GM18867 (cell line): Measurements from ENCODE around the gene TOP3B.

ENCODE experiments used
- ATAC-seq: cut with Tn5 transposase; IDR thresholded peaks from one replicate; pipeline ENCODE4 v1.9.1; 2021; ENCODE audit warnings: mild to moderate bottlenecking, moderate library complexity; ENCODE audit not compliant: unreplicated experiment

TOP3B gene

DNA sequence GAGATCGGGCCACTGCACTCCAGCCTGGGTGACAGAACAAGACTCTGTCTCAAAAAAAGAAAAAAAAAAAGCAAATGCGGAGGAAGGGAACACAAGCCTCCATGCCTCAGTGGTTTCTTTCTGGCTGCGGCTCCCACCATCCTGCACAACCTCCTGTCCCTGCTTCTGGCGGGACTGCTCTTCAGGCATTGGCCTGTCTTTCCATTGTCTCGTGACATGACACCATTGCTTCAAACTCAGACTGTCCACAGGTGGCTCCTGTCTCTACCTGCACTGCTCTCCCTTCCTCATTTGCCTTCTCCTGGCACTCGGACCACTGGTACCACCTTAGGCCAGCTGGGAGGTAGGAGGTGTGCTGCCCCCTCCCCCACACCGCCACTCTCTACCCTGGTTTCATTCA, 19.3 kb downstream of the TOP3B start:
- no peak for ATAC-seq

DNA sequence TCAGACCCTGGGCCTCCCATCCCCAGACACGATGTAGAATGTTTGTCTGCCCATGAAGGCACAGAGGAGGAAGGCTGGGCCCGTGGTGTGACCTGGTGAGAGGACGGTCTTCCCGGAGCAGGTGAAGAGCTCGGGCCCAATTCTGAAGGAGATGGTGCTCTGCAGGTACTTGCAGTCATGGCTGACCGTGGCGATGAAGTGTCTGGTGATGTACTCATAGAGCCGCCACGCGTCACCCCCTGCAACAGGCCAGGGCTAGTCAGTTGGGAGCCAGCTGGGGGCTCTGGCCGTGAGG, 20.0 kb downstream of the TOP3B start:
- no peak for ATAC-seq

DNA sequence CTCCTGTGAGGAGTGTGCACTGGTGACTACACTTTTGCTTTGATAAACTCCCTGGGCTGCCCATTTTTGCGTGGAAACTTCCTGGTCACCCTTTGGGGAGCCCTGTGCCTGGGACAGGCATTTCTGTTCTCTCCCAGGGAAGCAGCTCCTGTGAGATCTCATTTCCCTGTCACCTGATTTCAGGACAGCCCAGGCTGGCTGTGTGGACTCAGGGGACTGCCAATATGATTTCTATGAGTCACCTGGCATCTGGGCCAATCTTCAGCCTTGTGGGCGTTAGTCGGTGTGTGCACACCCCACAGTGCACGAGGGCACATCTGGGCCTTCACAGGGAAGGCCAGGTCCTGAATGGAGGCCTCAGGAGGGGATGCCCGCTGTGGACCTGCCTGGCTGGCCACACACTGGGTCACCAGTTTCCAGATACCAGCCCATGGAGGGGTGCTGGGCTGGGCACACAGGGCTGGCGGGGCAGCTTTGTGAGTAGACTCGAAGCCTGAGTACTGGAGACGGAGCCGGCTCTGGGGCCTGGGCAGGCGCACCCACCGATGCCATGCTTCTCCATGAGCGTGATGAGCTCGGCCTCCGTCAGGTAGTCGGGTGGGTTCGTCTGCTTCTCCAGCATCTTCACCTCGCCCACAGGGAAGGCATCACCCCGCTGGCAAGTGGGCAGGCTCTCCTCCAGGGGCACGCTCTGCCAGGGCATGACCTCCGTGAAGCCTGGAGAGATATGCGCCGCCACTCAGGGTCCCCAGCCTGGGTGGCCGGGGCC, 20.5 kb downstream of the TOP3B start:
- no peak for ATAC-seq

DNA sequence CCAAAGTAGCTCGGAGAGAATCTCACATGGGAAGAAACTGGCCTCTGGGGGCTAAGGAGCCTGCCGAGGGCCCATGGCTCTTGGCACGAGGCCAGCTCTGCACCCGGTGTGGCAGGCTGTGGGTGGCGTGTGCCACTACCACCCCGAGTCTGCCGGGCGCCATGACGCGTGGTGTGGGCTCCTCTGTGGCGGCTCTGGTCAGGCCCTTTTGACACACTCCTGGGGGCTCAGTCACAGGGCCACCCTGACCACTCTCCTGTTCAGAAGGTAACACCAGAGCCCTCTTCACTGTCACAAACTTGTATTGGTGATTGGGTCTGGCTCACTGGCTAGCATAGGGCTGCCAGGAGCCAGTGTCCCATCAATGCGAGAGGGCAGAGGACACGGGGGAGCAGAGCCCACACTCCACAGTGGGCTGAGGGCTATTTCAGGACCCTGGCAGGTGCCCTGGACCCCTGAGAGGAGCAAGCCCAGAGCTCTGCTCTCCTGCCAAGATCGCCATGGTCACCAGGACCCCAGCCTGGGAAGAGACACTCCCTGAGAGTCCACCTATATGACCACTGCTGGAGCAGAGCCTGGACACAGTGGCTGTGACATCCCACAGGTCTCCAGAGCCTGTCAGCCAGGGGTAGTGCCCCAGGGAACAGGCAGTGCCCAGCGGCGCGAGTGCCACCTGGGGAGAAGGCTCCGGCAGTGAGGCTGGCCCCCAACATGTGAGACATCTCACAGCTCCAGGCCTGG, 21.3 kb downstream of the TOP3B start:
- ATAC-seq = no peak

DNA sequence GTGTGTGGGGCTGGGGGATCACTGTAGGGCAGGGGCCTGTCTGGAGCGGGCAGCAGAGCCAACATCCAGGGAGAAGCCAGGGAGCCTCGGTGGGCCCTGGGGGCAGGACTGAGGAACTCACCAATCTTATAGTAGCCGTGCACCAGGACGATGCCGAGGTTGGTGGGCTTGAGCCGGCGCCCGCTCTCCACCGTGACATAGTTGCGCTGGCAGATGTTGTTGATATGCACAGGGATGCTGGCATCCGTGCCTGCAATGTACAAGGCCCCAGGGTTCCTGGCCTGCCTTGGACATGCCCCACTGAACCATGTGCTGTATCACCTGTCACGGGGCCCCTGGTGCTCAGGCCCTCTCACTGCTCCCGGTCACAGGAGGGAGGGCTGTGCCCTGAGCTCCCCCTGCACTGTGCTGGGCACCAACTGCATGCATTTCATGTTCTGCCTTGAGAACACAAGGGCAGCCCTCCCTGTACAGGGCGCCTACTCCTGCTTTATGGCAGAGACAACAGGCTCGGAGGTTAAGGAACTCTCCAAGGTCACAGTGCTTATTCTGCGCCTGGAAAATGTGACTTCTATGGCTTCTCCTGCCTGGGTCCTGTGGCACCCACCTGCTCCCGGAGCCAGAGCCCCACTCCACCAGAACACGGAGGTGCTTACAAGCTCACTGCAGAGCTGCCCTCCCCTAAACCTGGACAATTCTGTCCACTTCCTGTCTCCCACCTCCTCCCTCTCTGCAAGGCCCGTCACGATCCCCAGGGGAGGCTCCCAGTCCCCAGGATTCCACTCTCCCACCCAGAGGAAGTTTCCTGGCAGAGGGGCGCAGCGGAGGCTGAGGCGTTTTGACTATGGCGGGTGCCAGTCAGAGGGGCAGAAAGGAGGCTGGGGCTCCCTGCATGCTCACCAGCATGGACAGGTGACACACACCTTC, 22.1 kb downstream of the TOP3B start:
- ATAC-seq = no peak

DNA sequence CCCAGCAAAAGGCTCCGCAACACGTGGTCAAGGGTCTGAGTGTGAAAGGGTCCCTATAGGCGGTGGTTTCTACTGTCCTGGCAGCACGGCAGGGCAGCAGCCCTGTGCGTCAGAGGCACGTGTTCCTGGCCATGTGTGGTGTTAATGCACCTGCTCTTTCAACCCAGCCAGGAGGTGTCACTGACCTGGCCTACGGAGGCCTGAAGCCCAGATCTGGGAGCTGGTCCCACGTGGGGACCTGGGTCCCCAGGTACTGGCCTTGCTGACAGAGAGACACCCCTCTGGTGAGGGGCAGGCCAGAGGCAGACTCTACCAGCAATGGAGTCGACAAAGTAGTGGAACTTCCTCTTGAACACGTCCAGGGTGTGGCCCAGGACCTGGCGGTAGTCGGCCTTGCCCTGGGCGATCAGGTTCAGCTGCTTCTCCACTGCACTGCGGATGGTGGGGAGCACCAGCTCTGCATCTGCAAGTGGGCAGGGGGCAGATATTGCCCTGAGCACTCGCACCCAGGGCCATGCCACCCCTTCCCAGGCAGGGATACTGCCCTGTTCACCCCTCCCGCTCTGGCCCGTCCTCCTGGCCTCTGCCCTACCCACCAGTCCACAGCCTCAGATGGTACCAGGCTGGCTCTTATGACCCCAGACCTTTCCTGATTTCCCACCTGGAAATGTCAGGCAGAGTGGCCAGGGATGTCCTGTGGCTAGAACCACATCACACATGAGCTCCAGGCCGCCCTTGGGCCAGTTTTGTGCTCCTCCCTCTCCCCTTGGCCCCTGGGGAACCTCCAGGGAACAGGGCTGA, 23.1 kb downstream of the TOP3B start:
- ATAC-seq = no peak

DNA sequence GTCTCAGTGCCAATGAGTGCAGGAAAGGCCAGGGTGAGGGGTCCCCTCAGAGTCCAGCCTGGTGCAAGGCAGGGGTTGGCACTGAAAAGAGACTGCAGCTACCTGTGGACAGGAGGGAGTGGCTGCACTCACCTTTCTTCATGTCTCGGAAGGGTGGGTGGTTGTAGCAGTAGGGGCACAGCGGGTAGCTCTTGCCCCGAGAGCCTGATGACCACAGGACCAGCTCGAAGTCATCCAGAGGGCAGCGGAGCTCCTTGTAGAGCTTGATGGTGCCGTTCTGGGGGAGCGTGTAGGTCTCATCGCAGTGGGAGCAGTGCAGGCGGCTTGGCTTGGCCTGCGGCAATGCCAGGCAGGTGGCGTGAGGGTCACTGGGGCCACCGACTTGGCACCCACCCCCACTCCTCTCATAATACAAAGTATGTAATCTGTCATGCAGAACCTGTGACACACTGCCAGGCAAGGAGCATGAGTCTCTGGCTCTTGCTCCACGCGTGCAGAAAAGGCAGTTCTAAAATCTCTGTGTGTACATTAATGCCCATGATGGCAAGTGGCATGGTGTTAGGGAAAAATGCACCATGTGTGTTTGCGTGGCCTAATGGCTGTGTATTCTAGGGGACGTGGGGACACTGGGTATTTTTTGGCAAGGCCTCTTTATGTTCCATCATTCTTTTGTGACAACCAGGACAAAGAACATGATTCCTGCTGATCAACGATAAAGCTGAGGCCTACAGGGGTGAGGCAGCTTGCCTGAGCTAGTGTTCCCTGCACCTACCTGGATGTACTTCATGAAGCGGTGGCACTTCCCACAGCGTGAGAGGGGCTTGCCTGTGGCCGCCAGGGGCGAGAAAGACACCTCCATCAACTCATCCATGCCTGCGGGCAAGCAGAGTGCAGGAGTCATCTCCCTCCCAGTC, 24.0 kb downstream of the TOP3B start:
- no peak for ATAC-seq

DNA sequence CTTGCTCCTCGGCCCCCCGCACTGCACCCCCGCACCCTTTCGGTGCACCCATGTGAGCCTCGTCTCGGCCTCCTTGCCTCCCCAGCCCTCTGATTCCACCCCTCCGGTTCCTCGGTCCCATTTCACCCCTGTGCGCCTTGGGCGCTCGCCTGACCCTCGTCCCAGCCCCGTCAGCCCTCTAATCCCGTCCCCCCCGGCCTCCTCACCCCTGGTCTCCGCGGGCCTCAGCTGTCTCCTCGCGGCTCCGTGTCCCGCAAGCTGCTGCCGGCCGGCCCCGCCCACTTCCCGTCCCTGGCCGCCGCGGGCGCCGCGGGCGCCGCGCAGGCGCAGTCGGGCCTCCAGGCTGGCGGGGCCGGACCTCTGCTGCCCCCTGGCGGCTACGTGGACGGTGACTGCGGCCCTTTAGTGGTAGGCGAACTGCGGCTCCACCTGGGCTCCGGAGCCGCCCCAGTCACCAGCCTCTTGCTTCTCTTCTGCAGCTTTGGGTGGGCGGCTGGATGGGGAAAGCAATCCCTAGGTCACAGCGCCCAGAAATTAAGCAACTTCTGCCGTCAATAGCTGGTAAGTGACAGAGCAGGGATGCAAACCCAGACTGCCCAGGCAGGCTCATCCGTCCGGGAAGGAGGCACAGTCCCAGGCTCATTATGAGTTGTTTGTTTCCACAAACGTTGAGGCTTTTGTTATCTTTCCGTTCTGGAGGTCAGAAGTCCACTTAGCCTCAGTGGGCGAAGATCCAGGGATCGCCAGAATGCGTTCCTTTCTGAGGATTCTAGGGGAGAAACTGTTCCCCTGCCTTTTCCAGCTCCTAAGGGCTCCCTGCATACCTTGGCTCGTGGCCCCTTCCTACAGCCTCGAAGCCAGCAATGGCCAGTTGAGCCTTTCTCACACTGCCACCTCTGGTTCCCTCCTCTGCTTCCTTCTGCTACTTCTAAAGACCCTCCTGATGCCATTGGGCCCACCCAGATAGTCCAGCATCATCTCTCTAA, 29.7 kb downstream of the TOP3B start, which contains the start of gene PPM1F:
Gene PPM1F (minus strand): TSS at position 263 of the 986 bp plus-strand sequence. CDS start 6,800 bp downstream, outside the sequence.
- ATAC-seq = peak; percentile 61

DNA sequence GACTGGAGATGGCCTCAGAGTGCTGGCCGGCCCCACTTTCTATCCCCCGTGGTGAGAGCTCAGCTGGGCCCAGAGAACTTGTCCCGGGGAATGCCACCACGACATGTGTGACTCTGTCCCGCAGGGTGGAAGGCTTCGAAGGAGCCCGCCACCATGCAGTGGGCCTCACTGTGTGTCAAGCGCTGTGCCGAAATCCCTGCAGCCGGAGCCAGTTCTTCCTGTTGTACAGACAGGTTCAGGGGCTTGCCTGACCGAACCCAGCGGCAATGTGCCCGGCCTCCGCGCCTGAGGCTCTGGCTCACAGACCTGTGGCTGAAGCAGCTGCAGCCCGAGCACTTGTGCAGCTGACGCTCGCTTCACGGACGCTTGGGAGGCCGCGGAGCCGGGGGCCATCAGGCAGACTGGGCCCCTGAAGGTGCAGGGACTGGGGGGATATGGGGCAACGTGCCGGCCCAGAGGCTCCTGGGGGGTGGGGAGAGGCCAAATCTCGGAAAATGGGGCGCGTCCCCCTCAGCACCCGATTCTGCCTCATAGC, 30.6 kb downstream of the TOP3B start:
- ATAC-seq = no peak

DNA sequence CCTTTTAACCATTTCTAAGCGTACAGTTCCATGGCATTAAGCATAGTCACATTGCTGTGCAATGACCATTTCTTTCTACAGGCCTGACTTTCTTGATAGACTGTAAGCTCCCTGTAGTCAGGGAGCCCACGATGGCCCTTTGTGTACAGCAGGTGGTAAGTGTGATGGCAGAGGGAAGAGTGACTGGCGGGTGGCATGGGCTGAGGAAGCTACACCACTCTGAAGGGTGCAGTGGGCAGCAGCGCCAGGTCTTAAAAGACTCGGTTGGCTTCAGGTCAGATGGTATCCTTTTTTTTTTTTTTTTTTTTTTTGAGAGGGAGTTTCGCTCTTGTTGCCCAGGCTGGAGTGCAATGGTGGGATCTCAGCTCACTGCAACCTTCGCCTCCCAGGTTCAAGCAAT, 31.5 kb downstream of the TOP3B start:
- ATAC-seq = no peak

DNA sequence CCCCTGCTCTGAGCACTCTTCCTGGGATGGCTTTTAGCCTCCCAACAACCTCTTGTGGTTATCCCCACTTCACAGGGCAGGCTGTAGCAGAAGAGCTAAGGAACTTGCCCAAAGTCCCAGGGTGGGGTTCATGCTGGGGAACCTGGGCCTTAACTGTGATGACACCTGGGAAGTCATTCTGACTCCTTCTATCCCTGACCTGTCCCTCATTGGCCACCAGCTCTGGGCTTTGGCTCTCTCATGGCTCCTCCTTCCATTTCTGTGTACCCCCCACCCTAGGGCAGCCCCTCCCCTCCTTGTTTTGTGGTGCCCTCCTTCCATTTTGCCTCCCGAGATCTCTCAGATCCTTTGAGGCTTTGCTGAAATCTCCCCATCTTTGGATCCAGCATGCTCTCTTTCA, 32.6 kb downstream of the TOP3B start:
- no peak for ATAC-seq

DNA sequence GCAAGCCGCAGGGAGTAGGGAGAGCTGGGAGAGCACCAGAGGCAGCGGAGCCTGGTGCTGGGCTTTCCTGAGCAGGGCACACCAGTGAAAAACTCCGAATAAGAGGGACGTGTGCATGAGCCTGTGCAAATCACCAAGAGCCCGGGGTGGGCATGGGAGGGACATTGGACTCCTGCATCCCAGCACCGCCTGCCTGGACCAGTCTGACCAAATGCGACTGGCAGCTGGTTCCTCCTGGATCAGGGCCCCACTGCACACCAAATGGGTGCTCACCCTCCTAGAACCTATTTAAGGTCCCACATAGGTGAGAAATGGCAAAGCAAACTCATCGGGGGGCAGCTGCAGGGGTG, 33.0 kb downstream of the TOP3B start:
- no peak for ATAC-seq

DNA sequence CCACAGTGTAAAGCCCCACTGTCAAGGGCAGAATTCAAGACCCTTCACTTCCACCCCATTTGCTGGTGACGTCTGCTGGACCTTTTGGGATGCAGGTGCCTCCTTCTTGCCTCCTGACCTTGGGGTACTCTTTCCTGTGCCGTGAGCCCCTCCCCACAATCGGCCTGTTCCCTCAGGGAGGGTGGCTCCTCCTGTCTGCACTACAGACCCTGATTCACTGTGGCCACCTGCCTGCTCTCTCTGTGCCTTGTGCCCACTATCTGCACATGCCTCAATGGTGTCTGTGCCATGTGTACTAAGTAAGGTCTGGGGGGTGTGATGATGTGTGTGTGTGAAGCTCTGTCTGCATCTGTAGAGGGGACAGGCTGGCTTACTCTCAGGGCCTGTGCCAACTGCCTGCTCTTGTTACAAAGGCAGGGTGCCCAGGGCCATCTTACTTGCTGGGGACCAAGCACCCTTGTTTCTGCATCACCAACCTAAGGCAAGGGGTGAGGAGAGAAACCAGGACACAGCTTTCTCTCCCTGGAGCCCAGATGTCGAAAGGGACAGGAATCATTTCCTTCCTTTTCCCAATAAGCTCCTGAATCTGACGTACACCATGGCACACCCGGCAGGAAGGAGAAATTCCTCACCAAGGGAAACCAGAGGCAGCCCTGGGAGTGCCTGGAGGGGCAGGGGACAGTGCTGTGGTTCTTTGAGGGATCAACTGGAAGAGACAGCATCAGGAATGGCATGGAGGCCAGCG, 33.6 kb downstream of the TOP3B start:
- ATAC-seq = no peak

DNA sequence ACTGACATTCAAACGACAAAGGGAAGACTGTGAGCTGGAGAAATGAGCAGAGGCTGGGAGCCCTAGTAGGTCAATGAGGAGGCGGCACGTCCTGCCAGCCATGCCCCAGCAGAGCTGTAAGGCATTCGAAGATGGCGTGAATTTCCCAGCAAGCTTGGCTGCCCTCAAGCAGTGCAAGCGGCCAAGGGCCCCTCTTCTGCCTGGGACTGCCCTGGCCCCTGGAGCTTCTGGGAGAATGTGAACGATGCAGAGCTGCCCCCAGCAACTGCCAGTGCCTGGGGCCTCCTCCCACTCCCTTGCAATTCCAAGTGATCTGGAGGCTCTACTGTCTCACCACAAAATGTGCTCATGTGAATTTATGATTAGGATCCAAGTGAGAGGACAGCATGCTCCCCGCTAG, 34.2 kb downstream of the TOP3B start:
- ATAC-seq = no peak

DNA sequence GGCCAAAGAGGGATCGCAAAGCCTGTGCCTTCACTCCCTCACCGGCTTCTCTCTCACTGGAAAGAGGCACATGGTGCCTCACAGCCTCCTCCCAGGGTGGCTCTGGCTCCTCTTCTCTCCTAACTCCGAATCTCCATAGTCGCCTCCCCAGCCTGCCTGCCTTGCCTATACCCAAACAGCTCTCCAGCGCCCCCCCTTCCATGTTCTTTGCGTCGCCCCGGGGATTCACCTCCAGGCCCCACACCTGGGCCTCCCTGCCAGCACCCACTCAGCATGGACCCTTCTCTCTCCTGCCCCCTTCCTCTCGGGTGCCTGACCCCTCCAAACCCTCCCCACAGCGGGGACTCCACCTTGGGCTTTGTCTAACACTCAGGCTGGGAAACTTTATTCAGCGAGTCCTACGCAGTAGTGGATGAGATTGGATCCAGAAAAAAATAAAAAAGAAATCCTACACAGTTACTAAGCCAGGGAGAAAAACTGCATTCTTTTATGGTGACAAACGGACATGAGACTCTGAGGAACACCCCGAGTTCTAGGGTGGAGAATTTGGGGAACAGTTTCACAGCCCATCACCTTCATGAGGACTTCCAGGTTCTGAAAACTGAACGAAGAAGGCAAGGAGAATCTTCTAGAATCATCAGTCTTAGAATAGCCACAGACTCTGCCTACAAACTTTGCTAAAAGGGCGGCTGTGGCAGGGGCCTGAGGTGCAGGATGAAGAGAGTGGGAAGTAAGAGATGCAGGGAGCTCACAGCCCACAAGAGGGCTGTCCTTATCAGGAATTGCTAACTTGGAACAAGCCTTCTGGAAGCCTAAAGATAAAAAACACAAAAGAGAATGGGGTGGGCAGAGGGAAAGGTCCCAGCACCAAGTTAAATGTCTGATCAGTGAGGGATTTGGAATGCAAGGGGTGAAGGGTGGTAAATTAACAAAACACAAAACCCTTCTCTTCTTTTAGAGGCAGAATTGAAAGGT, 35.3 kb downstream of the TOP3B start:
- no peak for ATAC-seq

DNA sequence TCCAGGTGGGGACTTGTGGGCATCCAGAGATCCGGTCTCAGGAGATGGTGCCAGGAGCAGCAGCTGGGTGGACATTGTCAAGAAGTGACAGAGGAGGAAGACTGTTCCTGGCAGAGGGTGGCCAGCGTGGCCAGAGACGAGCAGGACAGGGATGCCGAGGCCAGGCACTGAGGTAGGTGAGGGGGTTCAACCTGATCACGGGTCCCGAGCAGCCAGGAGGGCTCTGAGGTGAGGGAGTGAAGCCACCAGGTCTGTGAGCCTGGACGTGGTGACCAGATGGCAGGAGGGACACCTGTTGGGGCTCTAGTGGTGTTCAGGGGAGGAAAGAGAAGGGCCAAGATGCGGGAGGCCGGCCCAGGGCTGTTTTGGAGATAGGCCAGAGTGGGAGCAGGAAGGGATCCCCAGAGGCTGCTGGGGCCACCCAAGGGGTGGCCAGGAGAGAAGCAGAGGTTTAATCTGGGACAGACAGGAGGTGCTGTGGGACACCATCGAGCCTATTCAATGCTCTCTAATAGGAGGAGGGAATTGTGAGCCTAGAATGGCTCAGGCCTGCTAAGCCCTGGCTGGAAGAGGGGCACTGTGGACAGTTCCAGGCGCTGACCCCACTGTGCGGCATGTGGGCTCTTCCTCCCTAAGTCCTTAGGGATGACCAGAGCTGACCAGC, 36.2 kb downstream of the TOP3B start:
- ATAC-seq = no peak
